Colon (tissue), 2 donors: ENCODE measurements around the gene TNFAIP2.

Experiments used
- FAIRE-seq: peaks from 2 replicates; lab custom pipeline; 2012; peaks lifted over from hg19 to GRCh38; lab: Jason Lieb, UNC
- donor health status: control.
- donor health status: control.

TNFAIP2 gene, protein sequence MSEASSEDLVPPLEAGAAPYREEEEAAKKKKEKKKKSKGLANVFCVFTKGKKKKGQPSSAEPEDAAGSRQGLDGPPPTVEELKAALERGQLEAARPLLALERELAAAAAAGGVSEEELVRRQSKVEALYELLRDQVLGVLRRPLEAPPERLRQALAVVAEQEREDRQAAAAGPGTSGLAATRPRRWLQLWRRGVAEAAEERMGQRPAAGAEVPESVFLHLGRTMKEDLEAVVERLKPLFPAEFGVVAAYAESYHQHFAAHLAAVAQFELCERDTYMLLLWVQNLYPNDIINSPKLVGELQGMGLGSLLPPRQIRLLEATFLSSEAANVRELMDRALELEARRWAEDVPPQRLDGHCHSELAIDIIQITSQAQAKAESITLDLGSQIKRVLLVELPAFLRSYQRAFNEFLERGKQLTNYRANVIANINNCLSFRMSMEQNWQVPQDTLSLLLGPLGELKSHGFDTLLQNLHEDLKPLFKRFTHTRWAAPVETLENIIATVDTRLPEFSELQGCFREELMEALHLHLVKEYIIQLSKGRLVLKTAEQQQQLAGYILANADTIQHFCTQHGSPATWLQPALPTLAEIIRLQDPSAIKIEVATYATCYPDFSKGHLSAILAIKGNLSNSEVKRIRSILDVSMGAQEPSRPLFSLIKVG

GRCh38 chr14:103122947-103123633 lies at the start of gene TNFAIP2:
TNFAIP2 (plus strand) TSS chr14:103123461; CDS start chr14:103126458, 2,997 bp downstream.
- FAIRE-seq, result no peak

GRCh38 chr14:103073876-103074728 lies 49.2 kb upstream of the TNFAIP2 start:
- FAIRE-seq, result no peak

DNA sequence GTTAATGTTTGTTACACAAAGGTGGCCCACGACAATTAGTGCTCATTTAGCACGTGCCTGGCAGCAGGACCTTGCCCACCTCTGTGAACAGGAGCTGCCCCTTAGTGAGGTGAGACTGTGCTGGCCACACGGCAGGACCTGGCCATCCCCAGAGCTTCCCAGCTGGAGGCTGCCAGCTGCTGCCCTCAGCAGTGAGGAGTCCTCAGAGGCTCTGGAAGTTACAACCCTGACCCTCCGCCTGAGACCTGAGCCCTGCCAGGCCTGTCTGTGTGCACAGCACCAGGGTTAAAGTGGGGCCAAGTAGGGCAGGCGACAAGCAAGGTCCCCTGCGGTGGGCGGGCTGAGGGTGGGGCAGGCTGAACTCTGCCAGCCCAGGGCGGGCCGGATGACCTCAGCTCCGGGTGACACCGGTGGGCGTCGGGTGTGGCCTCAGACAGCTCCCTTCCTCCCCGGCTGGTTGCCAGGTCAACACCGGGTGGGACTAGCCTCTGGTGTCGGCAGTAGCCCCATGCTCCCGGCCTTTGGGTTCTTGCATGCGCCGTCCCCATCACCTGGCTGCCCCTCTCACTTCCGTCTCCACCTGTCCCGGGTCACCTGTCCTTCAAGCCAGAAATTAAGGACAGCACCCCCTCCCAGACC lies 48.4 kb upstream of the TNFAIP2 start:
- no peak for FAIRE-seq

- FAIRE-seq, result no peak
Measured at GRCh38 chr14:103078420-103078749, 44.9 kb upstream of the TNFAIP2 start.

DNA sequence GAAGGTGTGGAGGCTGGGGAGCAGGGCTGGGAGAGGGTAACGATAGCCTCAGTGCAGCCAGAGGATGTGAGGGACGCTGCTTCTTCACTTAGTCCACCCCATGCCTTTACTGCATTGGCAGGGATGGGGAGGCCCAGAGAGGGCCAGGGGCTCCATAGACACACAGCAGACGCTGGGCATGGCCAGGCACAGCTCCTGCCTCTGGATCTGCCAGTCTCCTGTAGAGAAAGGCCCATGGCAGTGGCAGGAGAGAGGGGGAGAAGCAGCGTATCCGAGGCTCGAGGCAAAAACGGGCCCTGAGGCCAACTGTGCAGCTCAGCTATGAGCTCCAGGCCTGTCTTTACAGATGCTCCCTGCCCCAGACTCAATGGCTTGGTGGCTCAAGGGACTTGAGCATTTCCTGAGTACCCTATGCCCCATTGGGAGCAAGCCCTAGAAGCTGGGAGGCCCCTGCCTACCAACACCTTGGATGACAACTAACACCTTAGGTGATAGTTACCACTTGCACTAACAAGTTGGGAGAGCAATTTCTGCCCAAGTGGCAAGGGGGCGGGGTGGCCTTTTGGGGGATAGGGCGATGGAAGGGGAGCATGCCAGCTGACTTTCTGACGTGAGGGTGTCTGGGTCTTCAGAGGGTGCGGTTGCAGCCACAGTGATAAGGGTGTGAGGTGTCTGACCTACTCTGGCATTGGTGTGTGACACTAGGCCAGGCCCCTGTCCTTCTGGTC lies 44.2 kb upstream of the TNFAIP2 start:
- no peak for FAIRE-seq

DNA sequence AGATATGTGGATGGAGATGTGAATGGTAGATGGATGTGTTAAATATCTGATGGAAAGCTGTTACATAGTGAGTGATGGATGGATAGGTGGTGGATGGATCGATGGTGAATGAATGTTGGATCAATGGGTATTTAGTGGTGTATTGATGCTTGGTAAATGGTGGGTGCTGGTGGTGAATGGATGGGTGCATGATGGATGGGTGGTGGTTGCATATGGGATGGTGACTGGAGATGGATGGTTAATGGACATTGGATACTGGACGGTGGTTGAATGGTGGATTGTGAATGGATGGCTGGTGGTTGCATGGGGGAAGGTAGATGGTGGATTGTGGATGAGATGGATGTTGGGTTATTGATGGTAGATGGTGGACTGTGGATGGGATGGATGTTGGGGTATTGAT lies 41.3 kb upstream of the TNFAIP2 start:
- FAIRE-seq, result no peak

- no peak for FAIRE-seq
Measured at GRCh38 chr14:103084021-103084919, 39.0 kb upstream of the TNFAIP2 start, which contains the start of gene LBHD2. LBHD2 (plus strand) TSS chr14:103084210; CDS start chr14:103086013, 1,803 bp downstream.

GRCh38 chr14:103085106-103086091 lies 37.9 kb upstream of the TNFAIP2 start:
- no peak for FAIRE-seq

- no peak for FAIRE-seq
Measured at GRCh38 chr14:103086771-103087342, 36.4 kb upstream of the TNFAIP2 start.

DNA sequence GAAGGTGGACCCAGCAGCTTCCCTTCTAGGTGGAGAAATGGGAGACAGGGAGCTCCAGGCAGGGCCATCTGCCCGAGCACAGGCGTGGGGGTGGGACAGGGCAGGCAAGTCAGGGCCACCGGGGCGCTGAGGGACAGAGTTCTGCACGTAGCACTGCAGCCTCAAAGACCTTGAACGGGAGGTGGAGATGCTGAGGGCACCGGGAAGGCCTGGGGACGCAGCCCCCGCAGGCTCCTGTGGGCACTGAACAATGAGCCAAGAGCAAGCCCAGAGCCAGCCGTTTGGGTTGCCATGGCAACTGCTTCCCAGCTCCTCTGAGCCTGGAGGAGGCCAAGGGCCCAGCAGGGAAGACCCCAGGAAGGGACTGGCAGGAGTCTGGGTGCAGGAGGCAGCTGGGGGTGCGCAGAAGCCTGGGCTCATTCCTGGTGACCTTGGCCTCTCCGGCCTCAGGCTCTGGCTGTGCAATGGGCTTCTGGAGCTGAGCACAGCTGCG lies 35.9 kb upstream of the TNFAIP2 start:
- FAIRE-seq, result no peak

GRCh38 chr14:103088921-103089320 lies 34.3 kb upstream of the TNFAIP2 start:
- FAIRE-seq, result no peak

GRCh38 chr14:103089386-103090335 lies 33.6 kb upstream of the TNFAIP2 start:
- no peak for FAIRE-seq

DNA sequence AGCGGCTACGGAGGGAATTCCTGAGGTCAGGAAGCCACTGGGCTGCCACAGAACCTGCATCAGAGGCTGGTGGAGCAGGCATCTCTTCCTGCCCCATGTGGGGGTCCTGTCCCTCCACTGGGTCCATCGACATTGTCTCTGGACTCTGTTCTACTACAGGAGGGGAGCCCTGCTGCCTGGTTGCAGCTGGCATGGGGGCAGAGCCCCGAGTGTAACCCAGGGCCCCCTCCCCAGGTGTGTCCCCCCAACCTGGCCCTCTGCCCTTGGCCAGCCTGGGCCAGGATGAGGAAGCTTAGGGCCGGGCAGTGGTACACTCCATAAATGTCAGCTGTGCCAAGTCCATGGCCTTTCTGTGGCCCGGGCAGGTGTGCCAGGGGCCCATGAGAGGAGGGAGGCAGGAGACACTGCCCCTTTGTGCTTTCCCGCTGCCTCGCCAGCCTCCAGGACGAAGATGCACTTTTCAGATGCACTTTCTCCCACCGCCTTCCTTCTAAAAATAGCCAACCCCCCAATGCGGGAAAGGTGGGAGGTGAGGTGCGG lies 32.7 kb upstream of the TNFAIP2 start:
- no peak for FAIRE-seq

GRCh38 chr14:103091041-103091882 lies 32.0 kb upstream of the TNFAIP2 start:
- FAIRE-seq, result no peak

- FAIRE-seq, result no peak
Measured at GRCh38 chr14:103091883-103092222, 31.4 kb upstream of the TNFAIP2 start.
